Subcutaneous adipose tissue (tissue), 4 donors: ENCODE data around the gene SPTBN1. TPM values are rescaled to one million over a fixed set of nuclear protein-coding genes. Genes with fewer than 3 reads are reported as not detected.

ENCODE experiments used
- CTCF ChIP-seq: fragments of 450-650 bp; IDR thresholded peaks from one replicate; pipeline ENCODE4 v1.5.1; 2016; ENCODE audit warnings: low read depth, mild to moderate bottlenecking, control low read depth, antibody characterized with exemption, moderate library complexity
- total RNA-seq, 4 donors: library from RNA; depleted of rRNA; stranded (reverse); fragments of >200 nt; gene quantifications; one replicate each; pipeline ENCODE4 v1.1.0, GENCODE V29; 2016

The SPTBN1 gene
- total RNA-seq, 4 donors from 2014 or later: 655 to 1,523 (median 889) TPM

- no peak for TF ChIP-seq CTCF
Observed at GRCh38 chr2:54417577-54417976, 38.5 kb upstream of the SPTBN1 start.

GRCh38 chr2:54419388-54419787 lies 36.7 kb upstream of the SPTBN1 start:
- TF ChIP-seq CTCF: no peak

GRCh38 chr2:54419855-54420523 lies 36.1 kb upstream of the SPTBN1 start:
- TF ChIP-seq CTCF: no peak

GRCh38 chr2:54420524-54421172 lies 35.5 kb upstream of the SPTBN1 start:
- TF ChIP-seq CTCF: no peak

- TF ChIP-seq CTCF: no peak
Observed at GRCh38 chr2:54422072-54422581, 34.0 kb upstream of the SPTBN1 start.

- no peak for TF ChIP-seq CTCF
Observed at GRCh38 chr2:54423213-54423612, 32.9 kb upstream of the SPTBN1 start.

- TF ChIP-seq CTCF: no peak
Observed at GRCh38 chr2:54424555-54425163, 31.5 kb upstream of the SPTBN1 start.
